Glutamatergic neuron (in vitro differentiated cells): Measurements from ENCODE around the gene PAPPA2. TPM values are rescaled to one million over a fixed set of nuclear protein-coding genes. Genes with fewer than 3 reads are reported as not detected.

Source experiments
- DNase-seq: peaks from one replicate; pipeline ENCODE4 v3.0.0; 2022
- H3K27ac Mint-ChIP-seq: one replicate; pipeline ENCODE4 v1.8.0; 2020; ENCODE audit warnings: mild to moderate bottlenecking, mixed read lengths, inconsistent platforms; ENCODE audit not compliant: unreplicated experiment
- H3K27me3 Mint-ChIP-seq: one replicate; pipeline ENCODE4 v1.8.0; 2020; ENCODE audit warnings: mild to moderate bottlenecking, moderate library complexity, mixed read lengths, inconsistent platforms; ENCODE audit not compliant: unreplicated experiment
- H3K36me3 Mint-ChIP-seq: one replicate; pipeline ENCODE4 v1.8.0; 2020; ENCODE audit warnings: mild to moderate bottlenecking, mixed read lengths, inconsistent platforms; ENCODE audit not compliant: unreplicated experiment
- H3K4me1 Mint-ChIP-seq: one replicate; pipeline ENCODE4 v1.8.0; 2020; ENCODE audit warnings: mild to moderate bottlenecking, low read depth, mixed read lengths, inconsistent platforms; ENCODE audit not compliant: unreplicated experiment
- H3K4me3 Mint-ChIP-seq: one replicate; pipeline ENCODE4 v1.8.0; 2020; ENCODE audit warnings: mild to moderate bottlenecking, mixed read lengths, inconsistent platforms; ENCODE audit not compliant: unreplicated experiment
- H3K9me3 Mint-ChIP-seq: one replicate; pipeline ENCODE4 v1.8.0; 2020; ENCODE audit warnings: mild to moderate bottlenecking, moderate library complexity, mixed read lengths, inconsistent platforms; ENCODE audit not compliant: unreplicated experiment
- CTCF ChIP-seq: fragments of 200-600 bp; sonication (generic); IDR thresholded peaks from one replicate; pipeline ENCODE4 v1.5.0; 2021; ENCODE audit not compliant: partially characterized antibody, unreplicated experiment
- total RNA-seq: library from RNA; stranded (reverse); fragmentation: NEBNext Ultra II Directional; extraction: Animal tissue kit (Norgen Biotek cat#: 25700); gene quantifications from one replicate; pipeline ENCODE4 v1.2.1, GENCODE V29; 2021; ENCODE audit not compliant: unreplicated experiment

PAPPA2 gene
- total RNA-seq, 1 donor from 2014 or later: 2.3 TPM

GRCh38 chr1:176702901-176703300 is 239.9 kb downstream of the PAPPA2 start:
- peaks cover 14% of the 10 kb centered on the region for H3K4me1 Mint-ChIP-seq
- no peaks in the 10 kb centered on the region for H3K27me3 Mint-ChIP-seq
- no peaks in the 10 kb centered on the region for H3K36me3 Mint-ChIP-seq
- DNase-seq: no peak
- no peaks in the 10 kb centered on the region for H3K9me3 Mint-ChIP-seq
- no peak for TF ChIP-seq CTCF
- no peak overlapping the region for H3K27ac Mint-ChIP-seq
- no peak overlapping the region for H3K4me3 Mint-ChIP-seq

- no peaks in the 10 kb centered on the region for H3K36me3 Mint-ChIP-seq
- TF ChIP-seq CTCF: no peak
- no peak overlapping the region for H3K27ac Mint-ChIP-seq
- H3K9me3 Mint-ChIP-seq: no peaks in the 10 kb centered on the region
- H3K27me3 Mint-ChIP-seq: no peaks in the 10 kb centered on the region
- no peak overlapping the region for H3K4me3 Mint-ChIP-seq
- DNase-seq: no peak
- H3K4me1 Mint-ChIP-seq: peaks cover 8% of the 10 kb centered on the region
Observed at GRCh38 chr1:176705585-176705984, 242.6 kb downstream of the PAPPA2 start.

GRCh38 chr1:176717066-176717750 is 254.2 kb downstream of the PAPPA2 start:
- no peak for DNase-seq
- Mint-ChIP-seq H3K36me3 (no peaks in the 10 kb centered on the region), H3K4me3 (no peak overlapping the region), H3K27ac (no peak overlapping the region), H3K4me1 (peaks cover 7% of the 10 kb centered on the region), H3K9me3 (no peaks in the 10 kb centered on the region), H3K27me3 (peaks cover 4% of the 10 kb centered on the region)
- TF ChIP-seq CTCF: no peak

- no peak for DNase-seq
- peaks cover 7% of the 10 kb centered on the region for H3K4me1 Mint-ChIP-seq
- TF ChIP-seq CTCF: no peak
- no peaks in the 10 kb centered on the region for H3K9me3 Mint-ChIP-seq
- H3K4me3 Mint-ChIP-seq: no peak overlapping the region
- peaks cover 4% of the 10 kb centered on the region for H3K27me3 Mint-ChIP-seq
- no peak overlapping the region for H3K27ac Mint-ChIP-seq
- no peaks in the 10 kb centered on the region for H3K36me3 Mint-ChIP-seq
Observed at GRCh38 chr1:176719447-176719846, 256.5 kb downstream of the PAPPA2 start.

- no peak overlapping the region for H3K4me3 Mint-ChIP-seq
- H3K4me1 Mint-ChIP-seq: peaks cover 7% of the 10 kb centered on the region
- peaks cover 2% of the 10 kb centered on the region for H3K27me3 Mint-ChIP-seq
- no peaks in the 10 kb centered on the region for H3K36me3 Mint-ChIP-seq
- H3K27ac Mint-ChIP-seq: no peak overlapping the region
- H3K9me3 Mint-ChIP-seq: no peaks in the 10 kb centered on the region
- no peak for TF ChIP-seq CTCF
- no peak for DNase-seq
Observed at GRCh38 chr1:176720838-176721237, 257.9 kb downstream of the PAPPA2 start.
